Panc1 (cell line): ENCODE measurements around the gene BRME1. TPM values are rescaled to one million over a fixed set of nuclear protein-coding genes. Genes with fewer than 3 reads are reported as not detected.

Source experiments
- ATAC-seq: fragments of 200-7000 bp; cut with Tn5 transposase; 2 replicates; pipeline ENCODE4 v1.9.1; 2020; ENCODE audit warnings: mild to moderate bottlenecking, moderate library complexity
- BruUV-seq: library from RNA; stranded (reverse); fragments of 400-500 nt; replicated peaks from 2 replicates; lab custom pipeline; 2021; lab: Mats Ljungman, UMichigan
- CTCF ChIA-PET: fragments of 300-600 bp; sonication (Branson Sonifier 250); formaldehyde crosslinking; loops from one replicate; lab custom pipeline; 2022; ENCODE audit warnings: antibody characterized with exemption; lab: Charles Lee
- POLR2A ChIA-PET: fragments of 300-600 bp; sonication (Branson Sonifier 250); formaldehyde crosslinking; loops from one replicate; lab custom pipeline; 2022; ENCODE audit warnings: antibody characterized with exemption; lab: Charles Lee
- DNase-seq: peaks from one replicate; pipeline ENCODE4 v3.0.0-alpha.2; 2010; ENCODE audit warnings: low read depth, low spot score
- H3K27ac ChIP-seq: 2 replicates; pipeline ENCODE4 v1.5.1; 2011; ENCODE audit warnings: mild to moderate bottlenecking, low read length, inconsistent platforms
- H3K27me3 ChIP-seq: fragments of 200-500 bp; sonication (Bioruptor generic); 2 replicates; pipeline ENCODE4 v1.6.0; 2014; ENCODE audit warnings: low read length, inconsistent platforms; ENCODE audit not compliant: control insufficient read depth, insufficient read depth
- H3K36me3 ChIP-seq: fragments of 200-500 bp; sonication (Bioruptor generic); 2 replicates; pipeline ENCODE4 v1.5.1; 2014; ENCODE audit warnings: inconsistent platforms, mild to moderate bottlenecking, low read length, moderate library complexity; ENCODE audit not compliant: control insufficient read depth, insufficient read depth
- H3K4me1 ChIP-seq: 2 replicates; pipeline ENCODE4 v1.5.1; 2011; ENCODE audit warnings: inconsistent platforms, mild to moderate bottlenecking, low read length, moderate library complexity; ENCODE audit not compliant: control insufficient read depth, insufficient read depth
- H3K4me3 ChIP-seq, 2 experiments: 2 replicates each; pipeline ENCODE4 v1.5.1; 2011 to 2012; ENCODE audit warnings: low read depth in 2 of 2, low read length in 2 of 2, mild to moderate bottlenecking in 2 of 2, inconsistent platforms in 1 of 2, moderate library complexity in 1 of 2
- H3K9me3 ChIP-seq: fragments of 200-500 bp; sonication (Bioruptor generic); 2 replicates; pipeline ENCODE4 v1.5.1; 2014; ENCODE audit warnings: low read depth, mild to moderate bottlenecking, inconsistent platforms, low read length, moderate library complexity; ENCODE audit not compliant: control insufficient read depth, insufficient read depth
- CTCF ChIP-seq: fragments of 450-650 bp; IDR thresholded peaks from 2 replicates; pipeline ENCODE4 v1.5.1; 2017; ENCODE audit warnings: mild to moderate bottlenecking
- POLR2AphosphoS5 ChIP-seq: IDR thresholded peaks from 2 replicates; pipeline ENCODE4 v1.6.1; 2012; ENCODE audit warnings: mild to moderate bottlenecking, low read depth, low read length, moderate library complexity
- SIN3A ChIP-seq: IDR thresholded peaks from 2 replicates; pipeline ENCODE4 v1.6.1; 2012; ENCODE audit warnings: low read depth, mild to moderate bottlenecking, low read length, moderate library complexity, borderline replicate concordance; ENCODE audit not compliant: insufficient read depth
- TCF7L2 ChIP-seq: IDR thresholded peaks from 2 replicates; pipeline ENCODE4 v1.6.1; 2011; ENCODE audit warnings: mild to moderate bottlenecking, low read depth, low read length, inconsistent platforms
- in situ Hi-C: cut with HindIII; loops from 2 replicates; pipeline ENCODE4 v1.10.0; 2016; ENCODE audit warnings: low sequenced_read_pairs, low pct_unique_long_range_greater_than_20kb
- intact Hi-C: fragments of 100-400 bp; cut with micrococcal nuclease; formaldehyde crosslinking; loops from one replicate; pipeline ENCODE4 v1.10.0; 2022; ENCODE audit not compliant: unreplicated experiment
- total RNA-seq: library from RNA; stranded (reverse); gene quantifications from one replicate; pipeline ENCODE4 v1.2.1, GENCODE V29; 2021; ENCODE audit not compliant: unreplicated experiment
- TF ChIP-seq, protein P1 (sequence below), 2 experiments: IDR thresholded peaks; 2 replicates each; pipeline ENCODE4 v1.6.1; 2011 to 2012; ENCODE audit warnings: low read depth in 2 of 2, control low read depth in 1 of 2, low read length in 1 of 2, mild to moderate bottlenecking in 1 of 2, moderate library complexity in 1 of 2; ENCODE audit not compliant: insufficient read depth in 1 of 2

Gene BRME1
- total RNA-seq, 1 experiment from 2014 or later: 6.5 TPM

GRCh38 chr19:13952931-13953531 lies 47.1 kb upstream of the BRME1 start:
- peak overlapping the region; percentile 84 for H3K27ac ChIP-seq

DNA sequence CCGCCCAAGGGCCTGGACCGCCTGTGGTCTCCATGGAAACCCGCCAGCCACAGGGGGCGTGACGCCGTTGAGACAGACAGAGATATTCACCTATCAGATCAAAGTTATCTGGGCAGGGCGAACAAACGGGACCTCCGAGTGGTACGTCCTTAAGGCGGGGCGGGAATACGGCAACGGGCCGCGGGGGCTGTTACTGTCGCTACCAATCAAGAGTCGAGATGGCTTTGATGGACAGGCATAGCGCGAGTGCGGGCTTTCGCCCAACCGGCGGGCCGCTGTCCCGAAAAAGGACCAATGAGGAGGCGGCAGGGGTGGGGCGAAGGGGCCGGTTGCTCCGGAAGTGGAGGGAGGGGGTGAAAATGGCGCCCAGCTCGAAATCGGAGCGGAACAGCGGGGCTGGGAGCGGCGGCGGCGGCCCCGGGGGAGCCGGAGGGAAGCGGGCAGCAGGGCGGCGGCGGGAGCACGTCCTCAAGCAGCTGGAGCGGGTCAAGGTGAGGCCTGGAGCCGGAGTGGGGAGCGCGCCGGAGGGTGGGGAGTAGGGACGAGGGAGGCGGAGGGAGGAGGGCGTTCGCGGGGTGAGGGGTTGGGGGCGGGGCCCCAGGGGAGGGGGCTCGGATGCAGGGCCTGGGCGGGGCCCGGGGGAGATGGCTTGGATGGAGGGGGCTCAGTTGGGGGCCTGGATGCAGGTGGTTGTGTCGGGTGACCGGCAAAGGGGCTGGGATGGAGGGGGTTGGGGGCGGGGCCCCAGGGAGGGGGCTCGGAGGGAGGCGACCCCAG lies 46.4 kb upstream of the BRME1 start, which contains the start of gene DCAF15:
Gene DCAF15 (plus strand): TSS at position 356 of the 777 bp plus-strand sequence. CDS start 4 bp downstream, at position 360.
- Histone ChIP-seq H3K4me3 (peak within 1 kb of the TSS; percentile 82 to 84), H3K4me1 (peaks cover 6% of the 10 kb centered on the region), H3K36me3 (no peaks in the 10 kb centered on the region; the same call in 1 of the 2 replicates), H3K9me3 (no peaks in the 10 kb centered on the region), H3K27ac (peak within 1 kb of the TSS; percentile 84), H3K27me3 (no peaks in the 10 kb centered on the region)
- CTCF ChIA-PET: no interaction called here
- no TSS peak for BruUV-seq
- peak; percentile 62; the same call in 1 of the 2 replicates for TF ChIP-seq SIN3A
- no peak for TF ChIP-seq TCF7L2
- 0 out of 2 replicates have a peak, but pooled peaks have one; percentile 47 for TF ChIP-seq POLR2AphosphoS5
- TF ChIP-seq CTCF: no peak
- TF ChIP-seq, protein P1, sequence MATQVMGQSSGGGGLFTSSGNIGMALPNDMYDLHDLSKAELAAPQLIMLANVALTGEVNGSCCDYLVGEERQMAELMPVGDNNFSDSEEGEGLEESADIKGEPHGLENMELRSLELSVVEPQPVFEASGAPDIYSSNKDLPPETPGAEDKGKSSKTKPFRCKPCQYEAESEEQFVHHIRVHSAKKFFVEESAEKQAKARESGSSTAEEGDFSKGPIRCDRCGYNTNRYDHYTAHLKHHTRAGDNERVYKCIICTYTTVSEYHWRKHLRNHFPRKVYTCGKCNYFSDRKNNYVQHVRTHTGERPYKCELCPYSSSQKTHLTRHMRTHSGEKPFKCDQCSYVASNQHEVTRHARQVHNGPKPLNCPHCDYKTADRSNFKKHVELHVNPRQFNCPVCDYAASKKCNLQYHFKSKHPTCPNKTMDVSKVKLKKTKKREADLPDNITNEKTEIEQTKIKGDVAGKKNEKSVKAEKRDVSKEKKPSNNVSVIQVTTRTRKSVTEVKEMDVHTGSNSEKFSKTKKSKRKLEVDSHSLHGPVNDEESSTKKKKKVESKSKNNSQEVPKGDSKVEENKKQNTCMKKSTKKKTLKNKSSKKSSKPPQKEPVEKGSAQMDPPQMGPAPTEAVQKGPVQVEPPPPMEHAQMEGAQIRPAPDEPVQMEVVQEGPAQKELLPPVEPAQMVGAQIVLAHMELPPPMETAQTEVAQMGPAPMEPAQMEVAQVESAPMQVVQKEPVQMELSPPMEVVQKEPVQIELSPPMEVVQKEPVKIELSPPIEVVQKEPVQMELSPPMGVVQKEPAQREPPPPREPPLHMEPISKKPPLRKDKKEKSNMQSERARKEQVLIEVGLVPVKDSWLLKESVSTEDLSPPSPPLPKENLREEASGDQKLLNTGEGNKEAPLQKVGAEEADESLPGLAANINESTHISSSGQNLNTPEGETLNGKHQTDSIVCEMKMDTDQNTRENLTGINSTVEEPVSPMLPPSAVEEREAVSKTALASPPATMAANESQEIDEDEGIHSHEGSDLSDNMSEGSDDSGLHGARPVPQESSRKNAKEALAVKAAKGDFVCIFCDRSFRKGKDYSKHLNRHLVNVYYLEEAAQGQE (IDR thresholded peaks at IDR 0.05; ENCODE audit: insufficient read depth in 1 of 2, low read depth in 2 of 2, low read length in 1 of 2): no peak
- intact Hi-C loops: no loop called here
- in situ Hi-C loops: no loop called here
- ATAC-seq: peak; percentile 98
- peak; percentile 95 for DNase-seq
- POLR2A ChIA-PET: no interaction called here

More at GRCh38 chr19:13952931-13953531, 47.1 kb upstream of the BRME1 start:
- POLR2A ChIA-PET: interaction anchor here (0.5 kb wide), 1 partner anchor 80 kb away, joined by 9 read pairs; no protein-coding TSS in a partner anchor
- intact Hi-C loops (no loop called here), in situ Hi-C loops (no loop called here)
- Histone ChIP-seq H3K9me3 (no peaks in the 10 kb centered on the region), H3K4me3 (peak overlapping the region; percentile 82 to 84), H3K36me3 (no peaks in the 10 kb centered on the region; the same call in 1 of the 2 replicates), H3K4me1 (peaks cover 6% of the 10 kb centered on the region), H3K27me3 (no peaks in the 10 kb centered on the region)
- TF ChIP-seq SIN3A: 0 out of 2 replicates have a peak, but pooled peaks have one; percentile 13
- no peak for TF ChIP-seq CTCF
- TF ChIP-seq, protein P1 (IDR thresholded peaks at IDR 0.05; ENCODE audit: insufficient read depth in 1 of 2, low read depth in 2 of 2, low read length in 1 of 2): no peak
- DNase-seq: no peak
- CTCF ChIA-PET: no interaction called here
- ATAC-seq: peak; percentile 44
- BruUV-seq: no TSS peak
